Astrocyte (in vitro differentiated cells and primary cell): ENCODE data around the gene ABCA4. TPM values are rescaled to one million over a fixed set of nuclear protein-coding genes. Genes with fewer than 3 reads are reported as not detected.
A peak's percentile ranks its signal among the peaks of the same experiment; 100 is the strongest.

Experiments
- DNase-seq: peaks from one replicate; pipeline ENCODE4 v3.0.0-alpha.2; 2010; ENCODE audit warnings: low read depth
- FAIRE-seq: peaks from 2 replicates; lab custom pipeline; 2011; peaks lifted over from hg19 to GRCh38; lab: Jason Lieb, UNC
- H2AFZ ChIP-seq: 2 replicates; pipeline ENCODE4 v1.6.0; 2012; ENCODE audit warnings: low read depth, low read length, inconsistent platforms
- H3K27ac ChIP-seq: 2 replicates; pipeline ENCODE4 v1.5.1; 2011; ENCODE audit warnings: low read depth, low read length, inconsistent platforms
- H3K27me3 ChIP-seq: 2 replicates; pipeline ENCODE4 v1.6.0; 2011; ENCODE audit warnings: low read length, inconsistent platforms; ENCODE audit not compliant: insufficient read depth
- H3K36me3 ChIP-seq: 2 replicates; pipeline ENCODE4 v1.5.1; 2011; ENCODE audit warnings: low read length, inconsistent platforms; ENCODE audit not compliant: insufficient read depth
- H3K4me1 ChIP-seq: 2 replicates; pipeline ENCODE4 v1.5.1; 2011; ENCODE audit warnings: low read length, inconsistent platforms; ENCODE audit not compliant: insufficient read depth
- H3K4me2 ChIP-seq: 2 replicates; pipeline ENCODE4 v1.6.0; 2012; ENCODE audit warnings: low read length, inconsistent platforms
- H3K4me3 ChIP-seq: 2 replicates; pipeline ENCODE4 v1.5.1; 2011; ENCODE audit warnings: low read depth, mild to moderate bottlenecking, low read length, inconsistent platforms; ENCODE audit not compliant: insufficient read depth
- H3K79me2 ChIP-seq: 2 replicates; pipeline ENCODE4 v1.6.0; 2012; ENCODE audit warnings: mild to moderate bottlenecking, low read length, inconsistent platforms; ENCODE audit not compliant: insufficient read depth
- H3K9ac ChIP-seq: 2 replicates; pipeline ENCODE4 v1.6.0; 2012; ENCODE audit warnings: mild to moderate bottlenecking, low read length, inconsistent platforms
- H3K9me3 ChIP-seq: 2 replicates; pipeline ENCODE4 v1.5.1; 2012; ENCODE audit warnings: low read depth, mild to moderate bottlenecking, low read length, inconsistent platforms; ENCODE audit not compliant: insufficient read depth
- H4K20me1 ChIP-seq: 2 replicates; pipeline ENCODE4 v1.6.0; 2012; ENCODE audit warnings: low read length, inconsistent platforms; ENCODE audit not compliant: insufficient read depth
- H3K27ac Mint-ChIP-seq: one replicate; pipeline ENCODE4 v1.8.0; 2021; ENCODE audit warnings: mild to moderate bottlenecking, mixed read lengths; ENCODE audit not compliant: unreplicated experiment
- H3K27me3 Mint-ChIP-seq: one replicate; pipeline ENCODE4 v1.8.0; 2021; ENCODE audit warnings: low read depth, mixed read lengths; ENCODE audit not compliant: unreplicated experiment
- H3K36me3 Mint-ChIP-seq: one replicate; pipeline ENCODE4 v1.8.0; 2021; ENCODE audit warnings: low read depth, mixed read lengths; ENCODE audit not compliant: unreplicated experiment
- H3K4me1 Mint-ChIP-seq: one replicate; pipeline ENCODE4 v1.8.0; 2021; ENCODE audit warnings: low read depth, mixed read lengths; ENCODE audit not compliant: unreplicated experiment
- H3K4me3 Mint-ChIP-seq: one replicate; pipeline ENCODE4 v1.8.0; 2021; ENCODE audit warnings: mild to moderate bottlenecking, moderate library complexity, mixed read lengths; ENCODE audit not compliant: unreplicated experiment
- H3K9me3 Mint-ChIP-seq: one replicate; pipeline ENCODE4 v1.8.0; 2021; ENCODE audit warnings: mild to moderate bottlenecking, mixed read lengths; ENCODE audit not compliant: unreplicated experiment
- EZH2 ChIP-seq: IDR thresholded peaks from 2 replicates; pipeline ENCODE4 v1.6.1; 2012; ENCODE audit warnings: mild to moderate bottlenecking, low read length, inconsistent platforms; ENCODE audit not compliant: insufficient read depth
- total RNA-seq: library from RNA; stranded (reverse); gene quantifications from 2 replicates; pipeline ENCODE4 v1.2.1, GENCODE V29; 2021
- TF ChIP-seq, protein P1 (sequence below): IDR thresholded peaks from 2 replicates; pipeline ENCODE4 v1.5.1; 2011; ENCODE audit warnings: low read depth, mild to moderate bottlenecking, inconsistent platforms, low read length, moderate library complexity; ENCODE audit not compliant: insufficient read depth

The ABCA4 gene
- total RNA-seq, 1 donor from 2014 or later, result 0.20 TPM

- no peak overlapping the region for H3K4me3 Mint-ChIP-seq
- peaks cover 3% of the 10 kb centered on the region for H3K36me3 Mint-ChIP-seq
- Histone ChIP-seq H3K9ac (no peak overlapping the region), H3K4me3 (no peak overlapping the region), H3K4me1 (peaks cover 4% of the 10 kb centered on the region), H4K20me1 (no peaks in the 10 kb centered on the region), H3K27ac (no peak overlapping the region), H3K36me3 (no peaks in the 10 kb centered on the region), H3K4me2 (no peak overlapping the region), H3K27me3 (no peaks in the 10 kb centered on the region), H3K79me2 (no peaks in the 10 kb centered on the region), H3K9me3 (no peaks in the 10 kb centered on the region), H2AFZ (no peak overlapping the region)
- peaks cover 5% of the 10 kb centered on the region for H3K9me3 Mint-ChIP-seq
- peaks cover 16% of the 10 kb centered on the region for H3K27me3 Mint-ChIP-seq
- no peak for DNase-seq
- no peak for TF ChIP-seq EZH2
- TF ChIP-seq, protein P1, sequence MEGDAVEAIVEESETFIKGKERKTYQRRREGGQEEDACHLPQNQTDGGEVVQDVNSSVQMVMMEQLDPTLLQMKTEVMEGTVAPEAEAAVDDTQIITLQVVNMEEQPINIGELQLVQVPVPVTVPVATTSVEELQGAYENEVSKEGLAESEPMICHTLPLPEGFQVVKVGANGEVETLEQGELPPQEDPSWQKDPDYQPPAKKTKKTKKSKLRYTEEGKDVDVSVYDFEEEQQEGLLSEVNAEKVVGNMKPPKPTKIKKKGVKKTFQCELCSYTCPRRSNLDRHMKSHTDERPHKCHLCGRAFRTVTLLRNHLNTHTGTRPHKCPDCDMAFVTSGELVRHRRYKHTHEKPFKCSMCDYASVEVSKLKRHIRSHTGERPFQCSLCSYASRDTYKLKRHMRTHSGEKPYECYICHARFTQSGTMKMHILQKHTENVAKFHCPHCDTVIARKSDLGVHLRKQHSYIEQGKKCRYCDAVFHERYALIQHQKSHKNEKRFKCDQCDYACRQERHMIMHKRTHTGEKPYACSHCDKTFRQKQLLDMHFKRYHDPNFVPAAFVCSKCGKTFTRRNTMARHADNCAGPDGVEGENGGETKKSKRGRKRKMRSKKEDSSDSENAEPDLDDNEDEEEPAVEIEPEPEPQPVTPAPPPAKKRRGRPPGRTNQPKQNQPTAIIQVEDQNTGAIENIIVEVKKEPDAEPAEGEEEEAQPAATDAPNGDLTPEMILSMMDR, result no peak
- no peak overlapping the region for H3K27ac Mint-ChIP-seq
- FAIRE-seq, result no peak
- no peaks in the 10 kb centered on the region for H3K4me1 Mint-ChIP-seq
These were observed 114.3 kb downstream of the ABCA4 start for GRCh38 chr1:94006604-94007003.

DNA sequence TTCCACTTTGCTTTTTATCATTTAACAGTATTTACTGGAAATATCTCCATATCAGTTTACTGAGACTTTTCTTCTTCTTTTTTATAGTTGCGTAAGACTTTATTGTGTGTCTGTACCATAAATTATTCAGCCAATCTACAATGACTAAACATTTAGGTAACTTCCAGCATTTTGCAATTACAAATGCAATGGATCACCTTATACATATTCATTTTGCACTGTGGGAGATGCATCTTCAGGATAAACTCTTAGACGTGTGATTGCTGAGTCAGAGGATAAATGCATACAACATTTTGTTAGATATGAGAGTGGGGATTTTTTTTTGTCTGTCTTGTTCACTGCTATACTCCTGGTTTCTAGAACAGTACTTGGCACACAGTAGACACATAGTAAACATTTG is 116.0 kb downstream of the ABCA4 start:
- H2AFZ ChIP-seq, result no peak overlapping the region
- Mint-ChIP-seq H3K27ac (no peak overlapping the region), H3K27me3 (peaks cover 11% of the 10 kb centered on the region), H3K36me3 (peaks cover 3% of the 10 kb centered on the region), H3K9me3 (peaks cover 7% of the 10 kb centered on the region), H3K4me1 (peaks cover 2% of the 10 kb centered on the region), H3K4me3 (no peak overlapping the region)
- no peak for TF ChIP-seq EZH2
- TF ChIP-seq, protein P1, result no peak
- peaks cover 4% of the 10 kb centered on the region for H3K4me1 ChIP-seq
- no peaks in the 10 kb centered on the region for H3K9me3 ChIP-seq
- no peaks in the 10 kb centered on the region for H3K79me2 ChIP-seq
- no peak overlapping the region for H3K4me2 ChIP-seq
- H3K27ac ChIP-seq, result no peak overlapping the region
- no peaks in the 10 kb centered on the region for H3K36me3 ChIP-seq
- FAIRE-seq (peak; percentile 71), DNase-seq (peak; percentile 74)
- H3K4me3 ChIP-seq, result no peak overlapping the region
- no peaks in the 10 kb centered on the region for H3K27me3 ChIP-seq
- no peak overlapping the region for H3K9ac ChIP-seq
- H4K20me1 ChIP-seq, result no peaks in the 10 kb centered on the region

DNA sequence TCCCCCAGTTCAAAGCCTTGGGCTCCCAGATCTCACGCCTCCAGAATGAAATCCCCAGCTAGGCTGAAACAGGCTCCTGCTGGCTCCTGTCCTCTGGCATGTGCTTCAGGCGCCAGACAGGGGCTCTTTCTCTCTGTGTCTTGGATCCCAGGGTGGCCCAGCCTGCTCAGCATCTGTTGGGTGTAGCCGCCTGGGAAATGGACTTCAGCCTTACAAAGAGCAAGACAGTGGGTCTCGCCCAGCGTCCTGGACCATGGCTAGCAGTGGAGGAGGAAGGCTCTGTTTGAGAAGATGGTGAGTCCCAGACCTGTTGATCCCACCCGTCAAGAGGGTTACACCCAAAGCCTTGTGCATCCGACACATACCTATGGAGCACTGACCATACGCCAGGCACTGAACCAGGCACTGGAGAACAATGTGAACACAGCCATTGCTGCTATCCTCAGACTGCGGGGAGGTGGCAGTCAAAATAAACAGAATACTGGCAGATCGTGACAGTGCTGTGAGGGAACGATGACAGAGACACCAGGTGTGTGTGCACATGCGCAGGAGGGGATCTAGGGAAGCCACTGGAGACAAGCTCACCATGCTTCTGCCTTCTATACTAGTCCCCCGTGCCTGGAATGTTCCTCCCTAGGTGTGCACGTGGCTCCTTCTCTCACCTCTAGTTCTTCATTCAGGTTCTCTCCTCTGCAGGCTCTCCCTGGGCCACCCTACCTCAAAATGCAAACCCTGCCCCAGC is 118.7 kb downstream of the ABCA4 start:
- Histone ChIP-seq H3K4me1 (no peaks in the 10 kb centered on the region), H2AFZ (no peak overlapping the region), H3K27ac (no peak overlapping the region), H3K36me3 (no peaks in the 10 kb centered on the region), H3K9ac (no peak overlapping the region), H3K9me3 (no peaks in the 10 kb centered on the region), H3K4me2 (no peak overlapping the region), H3K4me3 (no peak overlapping the region), H3K27me3 (no peaks in the 10 kb centered on the region), H3K79me2 (no peaks in the 10 kb centered on the region), H4K20me1 (no peaks in the 10 kb centered on the region)
- DNase-seq (no peak), FAIRE-seq (no peak)
- H3K4me3 Mint-ChIP-seq, result no peak overlapping the region
- no peaks in the 10 kb centered on the region for H3K36me3 Mint-ChIP-seq
- TF ChIP-seq, protein P1, result no peak
- TF ChIP-seq EZH2, result no peak
- H3K27ac Mint-ChIP-seq, result no peak overlapping the region
- peaks cover 2% of the 10 kb centered on the region for H3K9me3 Mint-ChIP-seq
- H3K27me3 Mint-ChIP-seq, result peaks cover 4% of the 10 kb centered on the region
- peaks cover 4% of the 10 kb centered on the region for H3K4me1 Mint-ChIP-seq
